H1 (cell line): ENCODE data around the gene DOK6. TPM values are rescaled to one million over a fixed set of nuclear protein-coding genes. Genes with fewer than 3 reads are reported as not detected.

ENCODE experiments used
- CTCF ChIA-PET: fragments of 300-600 bp; sonication (Branson Sonifier 250); formaldehyde crosslinking; loops from one replicate; lab custom pipeline; 2021; ENCODE audit not compliant: partially characterized antibody; lab: Charles Lee
- POLR2A ChIA-PET: fragments of 300-600 bp; sonication (Branson Sonifier 250); formaldehyde crosslinking; loops from one replicate; lab custom pipeline; 2021; ENCODE audit warnings: inconsistent platforms; ENCODE audit not compliant: partially characterized antibody; lab: Charles Lee
- DNase-seq, 2 experiments: peaks; one replicate each; pipeline versions ENCODE4 v3.0.0 to v3.0.0-alpha.2; 2010 to 2022; ENCODE audit warnings: low spot score in 2 of 2, low read depth in 1 of 2, mixed read lengths in 1 of 2
- FAIRE-seq: peaks from 2 replicates; lab custom pipeline; 2011; peaks lifted over from hg19 to GRCh38; lab: Jason Lieb, UNC
- H2AFZ ChIP-seq: 2 replicates; pipeline ENCODE4 v1.8.1; 2012; ENCODE audit warnings: low read length, inconsistent platforms
- H2AK5ac ChIP-seq: 2 replicates; pipeline ENCODE4 v1.6.1; 2013; ENCODE audit warnings: low read depth, low read length
- H2BK120ac ChIP-seq: replicated peaks from 2 replicates; pipeline ENCODE3; 2013; ENCODE audit warnings: low read depth, low read length, inconsistent platforms
- H2BK12ac ChIP-seq: 2 replicates; pipeline ENCODE4 v1.6.1; 2013; ENCODE audit warnings: low read depth, low read length
- H2BK15ac ChIP-seq: 2 replicates; pipeline ENCODE4 v1.6.1; 2013; ENCODE audit warnings: low read length
- H2BK20ac ChIP-seq: 2 replicates; pipeline ENCODE4 v1.6.1; 2013; ENCODE audit warnings: low read length
- H2BK5ac ChIP-seq: 2 replicates; pipeline ENCODE4 v1.6.1; 2013; ENCODE audit warnings: low read depth, low read length
- H3K14ac ChIP-seq: 2 replicates; pipeline ENCODE4 v1.6.1; 2013; ENCODE audit warnings: inconsistent platforms; ENCODE audit not compliant: insufficient read length
- H3K18ac ChIP-seq: 2 replicates; pipeline ENCODE4 v1.6.1; 2013; ENCODE audit warnings: low read length; ENCODE audit errors: extremely low read depth
- H3K23ac ChIP-seq: 2 replicates; pipeline ENCODE4 v1.6.1; 2013; ENCODE audit warnings: inconsistent platforms; ENCODE audit not compliant: insufficient read length
- H3K23me2 ChIP-seq: 2 replicates; pipeline ENCODE4 v1.6.1; 2013; ENCODE audit warnings: low read depth, low read length
- H3K27ac ChIP-seq: 2 replicates; pipeline ENCODE4 v1.6.1; 2011; ENCODE audit warnings: low read depth, low read length, inconsistent platforms
- H3K27me3 ChIP-seq, 4 experiments: replicated peaks in 1 of 4; 1 replicate in 1 of 4; 2 replicates in 3 of 4; pipeline versions ENCODE4 v1.6.1 to v1.8.1; 2011 to 2013; ENCODE audit warnings: low read length in 3 of 4, mild to moderate bottlenecking in 3 of 4, inconsistent platforms in 2 of 4, mixed read lengths in 2 of 4, moderate library complexity in 1 of 4; ENCODE audit not compliant: control insufficient read depth in 3 of 4, insufficient read depth in 3 of 4; ENCODE audit errors: extremely low read depth in 1 of 4
- H3K36me3 ChIP-seq, 4 experiments: 2 replicates each; pipeline versions ENCODE4 v1.6.1 to v1.8.1; 2011 to 2013; ENCODE audit warnings: mild to moderate bottlenecking in 4 of 4, low read length in 3 of 4, moderate library complexity in 2 of 4, control low read depth in 1 of 4, inconsistent platforms in 1 of 4; ENCODE audit not compliant: insufficient read depth in 4 of 4, control insufficient read depth in 2 of 4
- H3K4ac ChIP-seq: replicated peaks from 2 replicates; pipeline ENCODE3; 2013; ENCODE audit warnings: low read length, low read depth, mixed read lengths, inconsistent platforms; ENCODE audit not compliant: insufficient read length
- H3K4me1 ChIP-seq, 4 experiments: replicated peaks in 1 of 4; 1 replicate in 1 of 4; 2 replicates in 3 of 4; pipeline versions ENCODE4 v1.6.1 to v1.8.1; 2011 to 2013; ENCODE audit warnings: low read length in 3 of 4, inconsistent platforms in 2 of 4, mixed read lengths in 1 of 4; ENCODE audit not compliant: insufficient read depth in 4 of 4, control insufficient read depth in 3 of 4
- H3K4me2 ChIP-seq, 2 experiments: 2 replicates each; pipeline versions ENCODE4 v1.6.1 to v1.8.1; 2011 to 2013; ENCODE audit warnings: low read depth in 2 of 2, low read length in 2 of 2, control low read depth in 1 of 2, inconsistent platforms in 1 of 2, mild to moderate bottlenecking in 1 of 2; ENCODE audit not compliant: insufficient read depth in 1 of 2
- H3K4me3 ChIP-seq, 4 experiments: fragments of 200-600, 300-600 bp in 1 of 4; sonication (generic), shearing (Covaris generic), sonication (Bioruptor Twin) in 1 of 4; 2 replicates each; pipeline versions ENCODE4 v1.5.1 to v1.8.1; 2011 to 2016; ENCODE audit warnings: low read length in 4 of 4, low read depth in 3 of 4, control low read depth in 2 of 4, inconsistent platforms in 2 of 4, mild to moderate bottlenecking in 2 of 4, mixed read lengths in 1 of 4, moderate library complexity in 1 of 4; ENCODE audit not compliant: insufficient read depth in 2 of 4; ENCODE audit errors: extremely low read depth in 1 of 4
- H3K56ac ChIP-seq: replicated peaks from 2 replicates; pipeline ENCODE3; 2013; ENCODE audit warnings: low read depth, mild to moderate bottlenecking, mixed read lengths, low read length, inconsistent platforms; ENCODE audit not compliant: insufficient read length
- H3K79me1 ChIP-seq: 2 replicates; pipeline ENCODE4 v1.6.1; 2013; ENCODE audit warnings: low read depth, low read length, control low read depth
- H3K79me2 ChIP-seq, 2 experiments: 2 replicates each; pipeline versions ENCODE4 v1.6.1 to v1.8.1; 2012 to 2013; ENCODE audit warnings: low read length in 2 of 2, mild to moderate bottlenecking in 2 of 2, inconsistent platforms in 1 of 2; ENCODE audit not compliant: insufficient read depth in 2 of 2, control insufficient read depth in 1 of 2
- H3K9ac ChIP-seq, 4 experiments: replicated peaks in 1 of 4; 1 replicate in 1 of 4; 2 replicates in 3 of 4; pipeline versions ENCODE4 v1.6.1 to v1.8.1; 2011 to 2013; ENCODE audit warnings: low read depth in 3 of 4, low read length in 3 of 4, control low read depth in 2 of 4, mild to moderate bottlenecking in 2 of 4, moderate library complexity in 2 of 4, inconsistent platforms in 1 of 4; ENCODE audit errors: extremely low read depth in 1 of 4
- H3K9me3 ChIP-seq, 2 experiments: 2 replicates each; pipeline versions ENCODE4 v1.6.1 to v1.8.1; 2012 to 2013; ENCODE audit warnings: mild to moderate bottlenecking in 2 of 2, moderate library complexity in 2 of 2, control low read depth in 1 of 2, inconsistent platforms in 1 of 2, low read depth in 1 of 2, low read length in 1 of 2, mixed read lengths in 1 of 2; ENCODE audit not compliant: insufficient read depth in 2 of 2
- H4K20me1 ChIP-seq, 2 experiments: replicated peaks in 1 of 2; 2 replicates each; pipeline versions ENCODE3 to v1.8.1; 2011 to 2013; ENCODE audit warnings: inconsistent platforms in 2 of 2, low read length in 2 of 2, mild to moderate bottlenecking in 1 of 2; ENCODE audit not compliant: insufficient read depth in 2 of 2, control insufficient read depth in 1 of 2
- H4K5ac ChIP-seq: 2 replicates; pipeline ENCODE4 v1.6.1; 2013; ENCODE audit warnings: low read length, low read depth, mixed read lengths, inconsistent platforms; ENCODE audit not compliant: insufficient read length
- H4K8ac ChIP-seq: 2 replicates; pipeline ENCODE4 v1.8.0; 2013; ENCODE audit warnings: mild to moderate bottlenecking, moderate library complexity, low read length, inconsistent platforms; ENCODE audit not compliant: insufficient read depth; ENCODE audit errors: extremely low read depth
- H4K91ac ChIP-seq: replicated peaks from 2 replicates; pipeline ENCODE3; 2013; ENCODE audit warnings: low read length, mixed read lengths, inconsistent platforms; ENCODE audit not compliant: insufficient read length
- BACH1 ChIP-seq: IDR thresholded peaks from 2 replicates; pipeline ENCODE4 v1.6.1; 2012; ENCODE audit warnings: low read length, improper control_type of control experiment
- MAFK ChIP-seq: IDR thresholded peaks from 2 replicates; pipeline ENCODE4 v1.6.1; 2012; ENCODE audit warnings: low read depth, mild to moderate bottlenecking, improper control_type of control experiment, low read length
- SIN3A ChIP-seq, 2 experiments: IDR thresholded peaks in 1 of 2; conservative IDR thresholded peaks in 1 of 2; 2 replicates each; pipeline ENCODE4 v1.6.1; 2011 to 2012; ENCODE audit warnings: low read length in 2 of 2, improper control_type of control experiment in 1 of 2, low read depth in 1 of 2, mild to moderate bottlenecking in 1 of 2
- SIX5 ChIP-seq: IDR thresholded peaks from 2 replicates; pipeline ENCODE4 v1.6.1; 2011; ENCODE audit warnings: mild to moderate bottlenecking, low read depth, low read length
- SP1 ChIP-seq: IDR thresholded peaks from 2 replicates; pipeline ENCODE4 v1.6.1; 2011; ENCODE audit warnings: low read depth, low read length
- TAF7 ChIP-seq: optimal IDR thresholded peaks from 2 replicates; pipeline ENCODE3; 2011; ENCODE audit warnings: low read depth, mild to moderate bottlenecking, inconsistent platforms, low read length, moderate library complexity, borderline replicate concordance
- WGBS, 2 experiments: shearing (Covaris generic) in 1 of 2; methylation state at CpG; one replicate each; pipeline versions ENCODE4 v1.1.6 to v1.1.7; 2013 to 2015; ENCODE audit warnings: low lambda C conversion rate in 2 of 2, mixed read lengths in 2 of 2, inconsistent platforms in 1 of 2, low coverage in 1 of 2, missing lambda C conversion rate in 1 of 2; ENCODE audit not compliant: insufficient replicate concordance in 2 of 2, insufficient coverage in 1 of 2, insufficient read length in 1 of 2; ENCODE audit errors: extremely low coverage in 1 of 2, missing lambda C conversion rate in 1 of 2; 5-methylcytosine and 5-hydroxymethylcytosine counted together
- polyA plus RNA-seq, 7 experiments: library from polyadenylated mRNA; depleted of rRNA in 3 of 7; stranded (reverse) in 5 of 7; unstranded in 2 of 7; fragments of >200 nt in 5 of 7; fragments of 200-250 nt in 2 of 7; gene quantifications; 1 replicate in 5 of 7; 2 replicates in 1 of 7; 4 replicates in 1 of 7; pipeline versions ENCODE4 v1.2.1 to v1.2.3, GENCODE V29; 2011 to 2013; ENCODE audit warnings: missing spikeins in 2 of 7, mixed read lengths in 2 of 7
- total RNA-seq: library from RNA; stranded (reverse); fragmentation: NEBNext Ultra II Directional; extraction: Animal tissue kit (Norgen Biotek cat#: 25700); gene quantifications from 2 replicates; pipeline ENCODE4 v1.2.1, GENCODE V29; 2021
- TF ChIP-seq, protein P1 (sequence below): IDR thresholded peaks from 2 replicates; pipeline ENCODE4 v1.6.1; 2012; ENCODE audit warnings: low read length, inconsistent platforms
- TF ChIP-seq, protein P2 (sequence below), 3 experiments: IDR thresholded peaks; 1 replicate in 2 of 3; 2 replicates in 1 of 3; pipeline versions ENCODE4 v1.5.1 to v1.6.1; 2011; ENCODE audit warnings: low read length in 3 of 3, mild to moderate bottlenecking in 3 of 3, inconsistent platforms in 2 of 3, low read depth in 1 of 3, moderate library complexity in 1 of 3; ENCODE audit not compliant: insufficient read depth in 1 of 3; ENCODE audit errors: control extremely low read depth in 1 of 3

The DOK6 gene
- total and polyA plus RNA-seq, 2 of the 8 experiments (the other 6 are each of a cell fraction or from before 2014, with no cell fraction given), result 0.33 to 0.50 TPM

GRCh38 chr18:69813559-69813958 lies 412.9 kb downstream of the DOK6 start:
- Histone ChIP-seq H4K8ac (no peak overlapping the region), H2BK12ac (no peak overlapping the region)
- no peak for TF ChIP-seq BACH1
- no peak for TF ChIP-seq MAFK
- TF ChIP-seq, protein P1, sequence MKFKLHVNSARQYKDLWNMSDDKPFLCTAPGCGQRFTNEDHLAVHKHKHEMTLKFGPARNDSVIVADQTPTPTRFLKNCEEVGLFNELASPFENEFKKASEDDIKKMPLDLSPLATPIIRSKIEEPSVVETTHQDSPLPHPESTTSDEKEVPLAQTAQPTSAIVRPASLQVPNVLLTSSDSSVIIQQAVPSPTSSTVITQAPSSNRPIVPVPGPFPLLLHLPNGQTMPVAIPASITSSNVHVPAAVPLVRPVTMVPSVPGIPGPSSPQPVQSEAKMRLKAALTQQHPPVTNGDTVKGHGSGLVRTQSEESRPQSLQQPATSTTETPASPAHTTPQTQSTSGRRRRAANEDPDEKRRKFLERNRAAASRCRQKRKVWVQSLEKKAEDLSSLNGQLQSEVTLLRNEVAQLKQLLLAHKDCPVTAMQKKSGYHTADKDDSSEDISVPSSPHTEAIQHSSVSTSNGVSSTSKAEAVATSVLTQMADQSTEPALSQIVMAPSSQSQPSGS, result no peak
- no peak for TF ChIP-seq SIX5
- TF ChIP-seq, protein P2, sequence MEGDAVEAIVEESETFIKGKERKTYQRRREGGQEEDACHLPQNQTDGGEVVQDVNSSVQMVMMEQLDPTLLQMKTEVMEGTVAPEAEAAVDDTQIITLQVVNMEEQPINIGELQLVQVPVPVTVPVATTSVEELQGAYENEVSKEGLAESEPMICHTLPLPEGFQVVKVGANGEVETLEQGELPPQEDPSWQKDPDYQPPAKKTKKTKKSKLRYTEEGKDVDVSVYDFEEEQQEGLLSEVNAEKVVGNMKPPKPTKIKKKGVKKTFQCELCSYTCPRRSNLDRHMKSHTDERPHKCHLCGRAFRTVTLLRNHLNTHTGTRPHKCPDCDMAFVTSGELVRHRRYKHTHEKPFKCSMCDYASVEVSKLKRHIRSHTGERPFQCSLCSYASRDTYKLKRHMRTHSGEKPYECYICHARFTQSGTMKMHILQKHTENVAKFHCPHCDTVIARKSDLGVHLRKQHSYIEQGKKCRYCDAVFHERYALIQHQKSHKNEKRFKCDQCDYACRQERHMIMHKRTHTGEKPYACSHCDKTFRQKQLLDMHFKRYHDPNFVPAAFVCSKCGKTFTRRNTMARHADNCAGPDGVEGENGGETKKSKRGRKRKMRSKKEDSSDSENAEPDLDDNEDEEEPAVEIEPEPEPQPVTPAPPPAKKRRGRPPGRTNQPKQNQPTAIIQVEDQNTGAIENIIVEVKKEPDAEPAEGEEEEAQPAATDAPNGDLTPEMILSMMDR (IDR thresholded peaks at IDR 0.05; ENCODE audit: control extremely low read depth in 1 of 3, insufficient read depth in 1 of 3, low read depth in 1 of 3, low read length in 3 of 3), result no peak
- TF ChIP-seq TAF7, result no peak
- no peak for TF ChIP-seq SP1
- no peak for TF ChIP-seq SIN3A (conservative IDR thresholded peaks at IDR 0.05 in 1 of 2, IDR thresholded peaks at IDR 0.05 in 1 of 2; ENCODE audit: low read depth in 1 of 2, low read length in 2 of 2)

More at GRCh38 chr18:69813559-69813958, 412.9 kb downstream of the DOK6 start:
- no peak overlapping the region for H3K18ac ChIP-seq
- H2BK120ac ChIP-seq, result no peak overlapping the region
- no peak overlapping the region for H2BK5ac ChIP-seq
- no peak overlapping the region for H2AFZ ChIP-seq
- CTCF ChIA-PET, result no interaction called here
- no peak overlapping the region for H3K9ac ChIP-seq
- FAIRE-seq (no peak), DNase-seq (no peak)
- no peak overlapping the region for H2BK20ac ChIP-seq
- H3K79me1 ChIP-seq, result no peaks in the 10 kb centered on the region
- no peak overlapping the region for H3K56ac ChIP-seq
- H2BK15ac ChIP-seq, result no peak overlapping the region
- H4K20me1 ChIP-seq, result no peaks in the 10 kb centered on the region
- H3K4me3 ChIP-seq, result no peak overlapping the region
- no peaks in the 10 kb centered on the region for H3K79me2 ChIP-seq
- H4K5ac ChIP-seq, result no peak overlapping the region
- H3K4me1 ChIP-seq, result no peaks in the 10 kb centered on the region; a peak in 1 of 7 replicates
- H3K14ac ChIP-seq, result no peak overlapping the region
- no peak overlapping the region for H3K4me2 ChIP-seq
- no peaks in the 10 kb centered on the region for H3K27me3 ChIP-seq
- H3K23ac ChIP-seq, result no peak overlapping the region
- H3K36me3 ChIP-seq, result no peaks in the 10 kb centered on the region
- H3K27ac ChIP-seq, result no peak overlapping the region
- no peak overlapping the region for H2AK5ac ChIP-seq
- H4K91ac ChIP-seq, result no peak overlapping the region
- no peaks in the 10 kb centered on the region; a peak in 1 of 4 replicates for H3K9me3 ChIP-seq
- no peak overlapping the region for H3K4ac ChIP-seq
- WGBS, 2 experiments, result 72% methylated on average over 1 of the region's 1 CpG; no CpG with 5 or more reads in 1 of the 2 experiments
- POLR2A ChIA-PET, result no interaction called here
- H3K23me2 ChIP-seq, result no peaks in the 10 kb centered on the region
